HEK293 (cell line): ENCODE results near the gene SLC6A13.
A peak's percentile ranks its signal among the peaks of the same experiment; 100 is the strongest.

Experiments
- GFI1B ChIP-seq: fragments of 450-650 bp; formaldehyde crosslinking; IDR thresholded peaks from 2 replicates; pipeline ENCODE4 v1.5.1; 2016; ENCODE audit warnings: missing biosample characterization, missing genetic modification characterization
- IKZF3 ChIP-seq: fragments of 450-650 bp; IDR thresholded peaks from 2 replicates; pipeline ENCODE4 v1.5.0; 2018; ENCODE audit warnings: missing biosample characterization, mild to moderate bottlenecking, missing genetic modification characterization, moderate library complexity
- KLF9 ChIP-seq: fragments of 450-650 bp; formaldehyde crosslinking; IDR thresholded peaks from 2 replicates; pipeline ENCODE4 v1.5.1; 2016; ENCODE audit warnings: missing biosample characterization, missing genetic modification characterization, low read depth
- SP3 ChIP-seq: fragments of 450-650 bp; formaldehyde crosslinking; IDR thresholded peaks from 2 replicates; pipeline ENCODE4 v1.5.1; 2016; ENCODE audit warnings: missing biosample characterization, missing genetic modification characterization
- WT1 ChIP-seq: fragments of 450-650 bp; formaldehyde crosslinking; IDR thresholded peaks from 2 replicates; pipeline ENCODE4 v1.5.1; 2016; ENCODE audit warnings: missing biosample characterization, missing genetic modification characterization
- ZBTB17 ChIP-seq: fragments of 450-650 bp; formaldehyde crosslinking; IDR thresholded peaks from 2 replicates; pipeline ENCODE4 v1.5.1; 2016; ENCODE audit warnings: missing biosample characterization, missing genetic modification characterization
- ZBTB21 ChIP-seq: fragments of 450-650 bp; formaldehyde crosslinking; IDR thresholded peaks from 2 replicates; pipeline ENCODE4 v1.5.1; 2017; ENCODE audit warnings: missing biosample characterization, missing genetic modification characterization
- ZEB2 ChIP-seq: fragments of 450-650 bp; formaldehyde crosslinking; IDR thresholded peaks from 2 replicates; pipeline ENCODE4 v1.5.1; 2016; ENCODE audit warnings: missing biosample characterization, missing genetic modification characterization
- ZIC2 ChIP-seq: fragments of 450-650 bp; formaldehyde crosslinking; IDR thresholded peaks from 2 replicates; pipeline ENCODE4 v1.5.1; 2016; ENCODE audit warnings: missing biosample characterization, missing genetic modification characterization
- ZNF10 ChIP-seq: fragments of 450-650 bp; formaldehyde crosslinking; IDR thresholded peaks from 2 replicates; pipeline ENCODE4 v1.5.1; 2017; ENCODE audit warnings: missing biosample characterization, missing genetic modification characterization
- ZNF132 ChIP-seq: fragments of 450-650 bp; formaldehyde crosslinking; IDR thresholded peaks from 2 replicates; pipeline ENCODE4 v1.5.1; 2017; ENCODE audit warnings: missing biosample characterization, missing genetic modification characterization, borderline replicate concordance
- ZNF146 ChIP-seq: fragments of 450-650 bp; formaldehyde crosslinking; IDR thresholded peaks from 2 replicates; pipeline ENCODE4 v1.5.1; 2016; ENCODE audit warnings: missing biosample characterization, missing genetic modification characterization
- ZNF18 ChIP-seq: fragments of 450-650 bp; formaldehyde crosslinking; IDR thresholded peaks from 2 replicates; pipeline ENCODE4 v1.5.1; 2016; ENCODE audit warnings: missing biosample characterization, missing genetic modification characterization
- ZNF221 ChIP-seq: fragments of 450-650 bp; formaldehyde crosslinking; IDR thresholded peaks from 2 replicates; pipeline ENCODE4 v1.5.1; 2017; ENCODE audit warnings: missing biosample characterization, missing genetic modification characterization, borderline replicate concordance
- ZNF423 ChIP-seq: fragments of 450-650 bp; formaldehyde crosslinking; IDR thresholded peaks from 2 replicates; pipeline ENCODE4 v1.5.1; 2016; ENCODE audit warnings: missing biosample characterization, missing genetic modification characterization
- ZNF449 ChIP-seq: fragments of 450-650 bp; formaldehyde crosslinking; IDR thresholded peaks from 2 replicates; pipeline ENCODE4 v1.5.1; 2017; ENCODE audit warnings: missing biosample characterization, mild to moderate bottlenecking, missing genetic modification characterization, moderate library complexity
- ZNF488 ChIP-seq: fragments of 450-650 bp; formaldehyde crosslinking; IDR thresholded peaks from 2 replicates; pipeline ENCODE4 v1.5.1; 2016; ENCODE audit warnings: missing biosample characterization, missing genetic modification characterization
- ZNF521 ChIP-seq: fragments of 450-650 bp; formaldehyde crosslinking; IDR thresholded peaks from 2 replicates; pipeline ENCODE4 v1.5.1; 2017; ENCODE audit warnings: missing biosample characterization, mild to moderate bottlenecking, missing genetic modification characterization
- ZNF549 ChIP-seq: fragments of 450-650 bp; IDR thresholded peaks from 2 replicates; pipeline ENCODE4 v1.5.1; 2018; ENCODE audit warnings: missing biosample characterization, missing genetic modification characterization, mild to moderate bottlenecking, inconsistent platforms, moderate library complexity
- ZNF555 ChIP-seq: fragments of 450-650 bp; formaldehyde crosslinking; conservative IDR thresholded peaks from 2 replicates; pipeline ENCODE4 v1.5.1; 2017; ENCODE audit warnings: missing biosample characterization, mild to moderate bottlenecking, missing genetic modification characterization, inconsistent platforms
- ZNF596 ChIP-seq: fragments of 450-650 bp; IDR thresholded peaks from 2 replicates; pipeline ENCODE4 v1.5.0; 2018; ENCODE audit warnings: missing biosample characterization, mild to moderate bottlenecking, missing genetic modification characterization, moderate library complexity
- ZNF600 ChIP-seq: fragments of 450-650 bp; formaldehyde crosslinking; IDR thresholded peaks from 2 replicates; pipeline ENCODE4 v1.5.1; 2016; ENCODE audit warnings: missing biosample characterization, missing genetic modification characterization
- ZNF629 ChIP-seq: fragments of 450-650 bp; formaldehyde crosslinking; IDR thresholded peaks from 2 replicates; pipeline ENCODE4 v1.5.1; 2017; ENCODE audit warnings: missing biosample characterization, missing genetic modification characterization
- ZNF660 ChIP-seq: fragments of 450-650 bp; IDR thresholded peaks from 2 replicates; pipeline ENCODE4 v1.5.1; 2018; ENCODE audit warnings: missing biosample characterization, mild to moderate bottlenecking, missing genetic modification characterization
- ZNF677 ChIP-seq: fragments of 450-650 bp; IDR thresholded peaks from 2 replicates; pipeline ENCODE4 v1.5.0; 2018; ENCODE audit warnings: missing biosample characterization, mild to moderate bottlenecking, missing genetic modification characterization, moderate library complexity
- ZNF692 ChIP-seq: fragments of 450-650 bp; formaldehyde crosslinking; IDR thresholded peaks from 2 replicates; pipeline ENCODE4 v1.5.1; 2016; ENCODE audit warnings: missing biosample characterization, missing genetic modification characterization
- ZNF792 ChIP-seq: fragments of 450-650 bp; formaldehyde crosslinking; IDR thresholded peaks from 2 replicates; pipeline ENCODE4 v1.5.1; 2016; ENCODE audit warnings: missing biosample characterization, missing genetic modification characterization
- ZNF843 ChIP-seq: fragments of 450-650 bp; formaldehyde crosslinking; IDR thresholded peaks from 2 replicates; pipeline ENCODE4 v1.5.1; 2016; ENCODE audit warnings: missing biosample characterization, missing genetic modification characterization
- TF ChIP-seq, protein P1 (sequence below): fragments of 450-650 bp; IDR thresholded peaks from 2 replicates; pipeline ENCODE4 v1.5.1; 2018; ENCODE audit warnings: missing biosample characterization, missing genetic modification characterization
- TF ChIP-seq, protein P2 (sequence below): fragments of 450-650 bp; formaldehyde crosslinking; IDR thresholded peaks from 2 replicates; pipeline ENCODE4 v1.5.1; 2017; ENCODE audit warnings: missing biosample characterization, missing genetic modification characterization

Gene SLC6A13

GRCh38 chr12:202081-202731 is 60.4 kb downstream of the SLC6A13 start (continued):
- TF ChIP-seq, protein P1, sequence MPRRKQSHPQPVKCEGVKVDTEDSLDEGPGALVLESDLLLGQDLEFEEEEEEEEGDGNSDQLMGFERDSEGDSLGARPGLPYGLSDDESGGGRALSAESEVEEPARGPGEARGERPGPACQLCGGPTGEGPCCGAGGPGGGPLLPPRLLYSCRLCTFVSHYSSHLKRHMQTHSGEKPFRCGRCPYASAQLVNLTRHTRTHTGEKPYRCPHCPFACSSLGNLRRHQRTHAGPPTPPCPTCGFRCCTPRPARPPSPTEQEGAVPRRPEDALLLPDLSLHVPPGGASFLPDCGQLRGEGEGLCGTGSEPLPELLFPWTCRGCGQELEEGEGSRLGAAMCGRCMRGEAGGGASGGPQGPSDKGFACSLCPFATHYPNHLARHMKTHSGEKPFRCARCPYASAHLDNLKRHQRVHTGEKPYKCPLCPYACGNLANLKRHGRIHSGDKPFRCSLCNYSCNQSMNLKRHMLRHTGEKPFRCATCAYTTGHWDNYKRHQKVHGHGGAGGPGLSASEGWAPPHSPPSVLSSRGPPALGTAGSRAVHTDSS (tag by site-specific recombination): no peak
- TF ChIP-seq ZNF692 (tag by site-specific recombination) (peak; percentile 52; the same call in 1 of the 2 replicates), ZBTB21 (peak; percentile 51; the same call in 1 of the 2 replicates), ZNF521 (no peak), ZNF596 (peak; percentile 3), ZNF792 (no peak), ZNF488 (tag by site-specific recombination) (no peak), ZIC2 (peak; percentile 100), IKZF3 (tag by site-specific recombination) (peak; percentile 52; the same call in 1 of the 2 replicates), GFI1B (tag by site-specific recombination) (no peak), ZBTB17 (tag by site-specific recombination) (no peak; the same call in 1 of the 2 replicates), ZNF677 (tag by site-specific recombination) (no peak), ZNF600 (tag by site-specific recombination) (peak; percentile 95), ZNF549 (tag by site-specific recombination) (no peak), KLF9 (tag by site-specific recombination) (0 out of 2 replicates have a peak, but pooled peaks have one; percentile 12), ZNF132 (tag by site-specific recombination) (no peak), ZNF423 (tag by site-specific recombination) (0 out of 2 replicates have a peak, but pooled peaks have one; percentile 51), ZEB2 (tag by site-specific recombination) (0 out of 2 replicates have a peak, but pooled peaks have one; percentile 11), ZNF629 (tag by site-specific recombination) (0 out of 2 replicates have a peak, but pooled peaks have one; percentile 54), ZNF660 (tag by site-specific recombination) (0 out of 2 replicates have a peak, but pooled peaks have one; percentile 16), ZNF555 (no peak), ZNF449 (tag by site-specific recombination) (peak; percentile 58), ZNF10 (tag by site-specific recombination) (peak; percentile 88), ZNF146 (tag by site-specific recombination) (0 out of 2 replicates have a peak, but pooled peaks have one; percentile 15), ZNF221 (tag by site-specific recombination) (no peak), SP3 (no peak), WT1 (tag by site-specific recombination) (0 out of 2 replicates have a peak, but pooled peaks have one; percentile 8), ZNF843 (tag by site-specific recombination) (peak; percentile 22; the same call in 1 of the 2 replicates), ZNF18 (tag by site-specific recombination) (no peak)
- TF ChIP-seq, protein P2, sequence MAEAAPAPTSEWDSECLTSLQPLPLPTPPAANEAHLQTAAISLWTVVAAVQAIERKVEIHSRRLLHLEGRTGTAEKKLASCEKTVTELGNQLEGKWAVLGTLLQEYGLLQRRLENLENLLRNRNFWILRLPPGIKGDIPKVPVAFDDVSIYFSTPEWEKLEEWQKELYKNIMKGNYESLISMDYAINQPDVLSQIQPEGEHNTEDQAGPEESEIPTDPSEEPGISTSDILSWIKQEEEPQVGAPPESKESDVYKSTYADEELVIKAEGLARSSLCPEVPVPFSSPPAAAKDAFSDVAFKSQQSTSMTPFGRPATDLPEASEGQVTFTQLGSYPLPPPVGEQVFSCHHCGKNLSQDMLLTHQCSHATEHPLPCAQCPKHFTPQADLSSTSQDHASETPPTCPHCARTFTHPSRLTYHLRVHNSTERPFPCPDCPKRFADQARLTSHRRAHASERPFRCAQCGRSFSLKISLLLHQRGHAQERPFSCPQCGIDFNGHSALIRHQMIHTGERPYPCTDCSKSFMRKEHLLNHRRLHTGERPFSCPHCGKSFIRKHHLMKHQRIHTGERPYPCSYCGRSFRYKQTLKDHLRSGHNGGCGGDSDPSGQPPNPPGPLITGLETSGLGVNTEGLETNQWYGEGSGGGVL (tag by site-specific recombination): peak; percentile 37; the same call in 1 of the 2 replicates
